ENCODE data around the gene CD81. TPM values are rescaled to one million over a fixed set of nuclear protein-coding genes. Genes with fewer than 3 reads are reported as not detected.

The CD81 gene
- total and polyA plus RNA-seq, 2 donors (not counting 1 experiment from before 2014, with no cell fraction given): 438 to 611 TPM

GRCh38 chr11:2411446-2412305 lies 34.6 kb downstream of the CD81 start:
- no peak overlapping the region for H3K27ac ChIP-seq (ENCODE audit: insufficient read depth, low read length)
- no peaks in the 10 kb centered on the region for H3K9me3 ChIP-seq (ENCODE audit: control insufficient read depth, insufficient read depth, low read depth, low read length)
- DNase-seq (ENCODE audit: low read depth in 2 of 2): no peak
- no peaks in the 10 kb centered on the region for H4K20me1 ChIP-seq (ENCODE audit: control insufficient read depth, extremely low read depth, insufficient read depth, low read length)
- no peaks in the 10 kb centered on the region for H3K79me2 ChIP-seq (ENCODE audit: control insufficient read depth, insufficient read depth, low read length)
- no peak for TF ChIP-seq EZH2 (IDR thresholded peaks at IDR 0.05; ENCODE audit: low read length, missing control alignments)
- TF ChIP-seq, protein P1, sequence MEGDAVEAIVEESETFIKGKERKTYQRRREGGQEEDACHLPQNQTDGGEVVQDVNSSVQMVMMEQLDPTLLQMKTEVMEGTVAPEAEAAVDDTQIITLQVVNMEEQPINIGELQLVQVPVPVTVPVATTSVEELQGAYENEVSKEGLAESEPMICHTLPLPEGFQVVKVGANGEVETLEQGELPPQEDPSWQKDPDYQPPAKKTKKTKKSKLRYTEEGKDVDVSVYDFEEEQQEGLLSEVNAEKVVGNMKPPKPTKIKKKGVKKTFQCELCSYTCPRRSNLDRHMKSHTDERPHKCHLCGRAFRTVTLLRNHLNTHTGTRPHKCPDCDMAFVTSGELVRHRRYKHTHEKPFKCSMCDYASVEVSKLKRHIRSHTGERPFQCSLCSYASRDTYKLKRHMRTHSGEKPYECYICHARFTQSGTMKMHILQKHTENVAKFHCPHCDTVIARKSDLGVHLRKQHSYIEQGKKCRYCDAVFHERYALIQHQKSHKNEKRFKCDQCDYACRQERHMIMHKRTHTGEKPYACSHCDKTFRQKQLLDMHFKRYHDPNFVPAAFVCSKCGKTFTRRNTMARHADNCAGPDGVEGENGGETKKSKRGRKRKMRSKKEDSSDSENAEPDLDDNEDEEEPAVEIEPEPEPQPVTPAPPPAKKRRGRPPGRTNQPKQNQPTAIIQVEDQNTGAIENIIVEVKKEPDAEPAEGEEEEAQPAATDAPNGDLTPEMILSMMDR (conservative IDR thresholded peaks at IDR 0.05 in 1 of 2, IDR thresholded peaks at IDR 0.05 in 1 of 2; ENCODE audit: low read depth in 1 of 2, low read length in 2 of 2): no peak
- H3K4me2 ChIP-seq (ENCODE audit: extremely low read depth, insufficient read depth, low read length): no peak overlapping the region
- no peak overlapping the region for H3K4me3 ChIP-seq (replicated peaks in 1 of 4; ENCODE audit: control extremely low read depth in 1 of 4, insufficient read depth in 1 of 4, low read depth in 3 of 4, low read length in 4 of 4)
- no peak overlapping the region for H2AFZ ChIP-seq (ENCODE audit: low read length)
- no peak overlapping the region for H3K9ac ChIP-seq (ENCODE audit: insufficient read depth, low read length)
- H3K27me3 ChIP-seq (ENCODE audit: control insufficient read depth, insufficient read depth, low read length): peaks cover 5% of the 10 kb centered on the region
- H3K4me1 ChIP-seq (ENCODE audit: control insufficient read depth, extremely low read depth, insufficient read depth, low read length): no peaks in the 10 kb centered on the region
- no peaks in the 10 kb centered on the region for H3K36me3 ChIP-seq (ENCODE audit: control insufficient read depth, insufficient read depth, low read length)

GRCh38 chr11:2412323-2412722 lies 35.2 kb downstream of the CD81 start:
- no peak overlapping the region for H3K27ac ChIP-seq (ENCODE audit: insufficient read depth, low read length)
- TF ChIP-seq, protein P1 (conservative IDR thresholded peaks at IDR 0.05 in 1 of 2, IDR thresholded peaks at IDR 0.05 in 1 of 2; ENCODE audit: low read depth in 1 of 2, low read length in 2 of 2): no peak
- no peak for TF ChIP-seq EZH2 (IDR thresholded peaks at IDR 0.05; ENCODE audit: low read length, missing control alignments)
- no peaks in the 10 kb centered on the region for H3K79me2 ChIP-seq (ENCODE audit: control insufficient read depth, insufficient read depth, low read length)
- H3K4me3 ChIP-seq (replicated peaks in 1 of 4; ENCODE audit: control extremely low read depth in 1 of 4, insufficient read depth in 1 of 4, low read depth in 3 of 4, low read length in 4 of 4): no peak overlapping the region
- no peak overlapping the region for H3K4me2 ChIP-seq (ENCODE audit: extremely low read depth, insufficient read depth, low read length)
- no peaks in the 10 kb centered on the region for H4K20me1 ChIP-seq (ENCODE audit: control insufficient read depth, extremely low read depth, insufficient read depth, low read length)
- H3K36me3 ChIP-seq (ENCODE audit: control insufficient read depth, insufficient read depth, low read length): no peaks in the 10 kb centered on the region
- H2AFZ ChIP-seq (ENCODE audit: low read length): no peak overlapping the region
- DNase-seq (ENCODE audit: low read depth in 2 of 2): no peak
- H3K9me3 ChIP-seq (ENCODE audit: control insufficient read depth, insufficient read depth, low read depth, low read length): no peaks in the 10 kb centered on the region
- H3K9ac ChIP-seq (ENCODE audit: insufficient read depth, low read length): no peak overlapping the region
- no peaks in the 10 kb centered on the region for H3K4me1 ChIP-seq (ENCODE audit: control insufficient read depth, extremely low read depth, insufficient read depth, low read length)
- peaks cover 5% of the 10 kb centered on the region for H3K27me3 ChIP-seq (ENCODE audit: control insufficient read depth, insufficient read depth, low read length)

- Histone ChIP-seq H3K9ac (ENCODE audit: insufficient read depth, low read length) (no peak overlapping the region), H3K27me3 (ENCODE audit: control insufficient read depth, insufficient read depth, low read length) (no peaks in the 10 kb centered on the region), H3K36me3 (ENCODE audit: control insufficient read depth, insufficient read depth, low read length) (no peaks in the 10 kb centered on the region), H3K79me2 (ENCODE audit: control insufficient read depth, insufficient read depth, low read length) (no peaks in the 10 kb centered on the region), H3K4me2 (ENCODE audit: extremely low read depth, insufficient read depth, low read length) (no peak overlapping the region), H3K9me3 (ENCODE audit: control insufficient read depth, insufficient read depth, low read depth, low read length) (no peaks in the 10 kb centered on the region), H4K20me1 (ENCODE audit: control insufficient read depth, extremely low read depth, insufficient read depth, low read length) (no peaks in the 10 kb centered on the region), H2AFZ (ENCODE audit: low read length) (no peak overlapping the region), H3K27ac (ENCODE audit: insufficient read depth, low read length) (no peak overlapping the region), H3K4me3 (replicated peaks in 1 of 4; ENCODE audit: control extremely low read depth in 1 of 4, insufficient read depth in 1 of 4, low read depth in 3 of 4, low read length in 4 of 4) (no peak overlapping the region), H3K4me1 (ENCODE audit: control insufficient read depth, extremely low read depth, insufficient read depth, low read length) (no peaks in the 10 kb centered on the region)
- DNase-seq (ENCODE audit: low read depth in 2 of 2): no peak
- TF ChIP-seq, protein P1 (conservative IDR thresholded peaks at IDR 0.05 in 1 of 2, IDR thresholded peaks at IDR 0.05 in 1 of 2; ENCODE audit: low read depth in 1 of 2, low read length in 2 of 2): no peak
- TF ChIP-seq EZH2 (IDR thresholded peaks at IDR 0.05; ENCODE audit: low read length, missing control alignments): no peak
These were observed 36.9 kb downstream of the CD81 start for GRCh38 chr11:2413742-2414579.
